Loucy (cell line): Measurements from ENCODE around the gene CACNA1B.
"Not testable (repeated sequence)": the region's sequence is repeated elsewhere in the genome, so short reads cannot be mapped to it uniquely, and the experiment has no call there.

Source experiments
- EZH2phosphoT487 ChIP-seq: fragments of 200-600 bp; IDR thresholded peaks from 2 replicates; pipeline ENCODE4 v1.6.1; 2018; ENCODE audit warnings: antibody characterized with exemption, mild to moderate bottlenecking, moderate library complexity, borderline replicate concordance
- TF ChIP-seq, protein P1 (sequence below): fragments of 200-600 bp; sonication (generic); conservative IDR thresholded peaks from 2 replicates; pipeline ENCODE4 v1.5.1; 2014; ENCODE audit warnings: mild to moderate bottlenecking, antibody characterized with exemption, low read length

DNA sequence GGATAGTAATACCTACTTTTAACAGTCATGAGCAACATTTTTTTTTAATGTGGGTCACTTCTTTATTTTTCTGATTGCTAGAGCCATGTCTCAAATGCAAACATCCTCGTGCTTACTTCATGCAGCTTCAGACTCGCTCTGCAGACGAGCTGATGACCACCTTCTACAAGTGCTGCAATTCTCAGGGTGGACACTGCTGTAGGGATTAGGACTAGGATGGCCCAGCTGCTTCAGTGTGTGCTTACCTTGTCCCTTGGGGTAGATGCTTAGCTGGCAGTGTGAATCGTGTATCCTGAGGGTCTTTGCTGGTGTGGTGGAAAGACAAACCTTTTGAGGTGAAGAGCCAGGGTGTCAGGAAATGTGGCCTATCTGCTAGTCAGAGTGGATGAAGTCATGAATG is 251.7 kb downstream of the CACNA1B start:
- TF ChIP-seq, protein P1, sequence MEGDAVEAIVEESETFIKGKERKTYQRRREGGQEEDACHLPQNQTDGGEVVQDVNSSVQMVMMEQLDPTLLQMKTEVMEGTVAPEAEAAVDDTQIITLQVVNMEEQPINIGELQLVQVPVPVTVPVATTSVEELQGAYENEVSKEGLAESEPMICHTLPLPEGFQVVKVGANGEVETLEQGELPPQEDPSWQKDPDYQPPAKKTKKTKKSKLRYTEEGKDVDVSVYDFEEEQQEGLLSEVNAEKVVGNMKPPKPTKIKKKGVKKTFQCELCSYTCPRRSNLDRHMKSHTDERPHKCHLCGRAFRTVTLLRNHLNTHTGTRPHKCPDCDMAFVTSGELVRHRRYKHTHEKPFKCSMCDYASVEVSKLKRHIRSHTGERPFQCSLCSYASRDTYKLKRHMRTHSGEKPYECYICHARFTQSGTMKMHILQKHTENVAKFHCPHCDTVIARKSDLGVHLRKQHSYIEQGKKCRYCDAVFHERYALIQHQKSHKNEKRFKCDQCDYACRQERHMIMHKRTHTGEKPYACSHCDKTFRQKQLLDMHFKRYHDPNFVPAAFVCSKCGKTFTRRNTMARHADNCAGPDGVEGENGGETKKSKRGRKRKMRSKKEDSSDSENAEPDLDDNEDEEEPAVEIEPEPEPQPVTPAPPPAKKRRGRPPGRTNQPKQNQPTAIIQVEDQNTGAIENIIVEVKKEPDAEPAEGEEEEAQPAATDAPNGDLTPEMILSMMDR: not testable (repeated sequence)
- not testable (repeated sequence) for TF ChIP-seq EZH2phosphoT487
